GM23248 (cell line): ENCODE results near the gene TMEM123. TPM values are rescaled to one million over a fixed set of nuclear protein-coding genes. Genes with fewer than 3 reads are reported as not detected.

Source experiments
- DNase-seq: peaks from one replicate; pipeline ENCODE4 v3.0.0-alpha.2; 2015
- H2AFZ ChIP-seq: fragments of 200-600 bp; sonication (generic); 2 replicates; pipeline ENCODE4 v1.6.1; 2016; ENCODE audit warnings: antibody characterized with exemption
- H3F3A ChIP-seq: fragments of 200-600 bp; sonication (generic); 2 replicates; pipeline ENCODE4 v1.6.1; 2016; ENCODE audit warnings: mild to moderate bottlenecking, antibody characterized with exemption, mixed run types; ENCODE audit not compliant: insufficient read depth
- H3K27ac ChIP-seq: fragments of 200-600 bp; sonication (generic); 2 replicates; pipeline ENCODE4 v1.5.1; 2016; ENCODE audit warnings: mild to moderate bottlenecking
- H3K27me3 ChIP-seq: fragments of 200-600 bp; sonication (generic); replicated peaks from 2 replicates; pipeline ENCODE4 v1.6.1; 2016; ENCODE audit warnings: mild to moderate bottlenecking; ENCODE audit not compliant: insufficient read depth
- H3K36me3 ChIP-seq: fragments of 200-600 bp; sonication (generic); 2 replicates; pipeline ENCODE4 v1.6.1; 2016; ENCODE audit warnings: low read depth, mild to moderate bottlenecking
- H3K4me1 ChIP-seq: fragments of 200-600 bp; sonication (generic); 2 replicates; pipeline ENCODE4 v1.6.1; 2016; ENCODE audit warnings: mild to moderate bottlenecking; ENCODE audit not compliant: insufficient read depth
- H3K4me2 ChIP-seq: fragments of 200-600 bp; sonication (generic); one replicate; pipeline ENCODE4 v1.6.1; 2016; ENCODE audit warnings: mild to moderate bottlenecking; ENCODE audit not compliant: unreplicated experiment
- H3K4me3 ChIP-seq: fragments of 200-600 bp; sonication (generic); 2 replicates; pipeline ENCODE4 v1.5.1; 2016; ENCODE audit warnings: mild to moderate bottlenecking
- H3K79me2 ChIP-seq: fragments of 200-600 bp; sonication (generic); 2 replicates; pipeline ENCODE4 v1.6.1; 2016; ENCODE audit warnings: mild to moderate bottlenecking; ENCODE audit not compliant: insufficient read depth
- H3K9ac ChIP-seq: fragments of 200-600 bp; sonication (generic); 2 replicates; pipeline ENCODE4 v1.6.1; 2016; ENCODE audit warnings: mild to moderate bottlenecking
- H3K9me2 ChIP-seq: fragments of 200-600 bp; sonication (generic); 2 replicates; pipeline ENCODE4 v1.6.1; 2016; ENCODE audit warnings: mixed run types, mild to moderate bottlenecking, moderate library complexity; ENCODE audit not compliant: insufficient read depth
- H3K9me3 ChIP-seq: fragments of 200-600 bp; sonication (generic); one replicate; pipeline ENCODE4 v1.6.1; 2017; ENCODE audit warnings: low read depth
- H4K20me1 ChIP-seq: fragments of 200-600 bp; sonication (generic); 2 replicates; pipeline ENCODE4 v1.6.0; 2016; ENCODE audit not compliant: insufficient read depth
- EZH2 ChIP-seq: fragments of 200-600 bp; sonication (generic); IDR thresholded peaks from 2 replicates; pipeline ENCODE4 v1.6.1; 2018; ENCODE audit warnings: antibody characterized with exemption, mild to moderate bottlenecking; ENCODE audit not compliant: insufficient read depth, poor library complexity, severe bottlenecking
- EZH2phosphoT487 ChIP-seq: fragments of 200-600 bp; sonication (generic); IDR thresholded peaks from 2 replicates; pipeline ENCODE4 v1.6.1; 2018; ENCODE audit warnings: antibody characterized with exemption, moderate library complexity, mild to moderate bottlenecking, low read depth; ENCODE audit not compliant: insufficient read depth
- whole genome bisulfite sequencing, 2 experiments: methylation state at CpG; one replicate each; pipeline ENCODE4 v1.1.6; 2015 to 2017; ENCODE audit warnings: low lambda C conversion rate in 2 of 2, low coverage in 1 of 2; ENCODE audit errors: missing lambda C conversion rate in 2 of 2; 5-methylcytosine and 5-hydroxymethylcytosine counted together
- in situ Hi-C: fragments of 300-500 bp; cut with MboI; formaldehyde crosslinking; loops from 2 replicates; pipeline ENCODE4 v1.15.0; 2020
- polyA plus RNA-seq: library from polyadenylated mRNA; unstranded; fragments of >200 nt; fragmentation: Nextera tagmentation; extraction: Ambion mirVana; gene quantifications from 2 replicates; pipeline ENCODE4 v1.2.1, GENCODE V29; 2016
- total RNA-seq: library from RNA; depleted of rRNA; stranded (reverse); fragments of >200 nt; shearing (Covaris generic); gene quantifications from 2 replicates; pipeline ENCODE4 v1.2.3, GENCODE V29; 2014

TMEM123 gene
- total and polyA plus RNA-seq, 2 experiments from 2014 or later = 106 to 113 TPM

DNA sequence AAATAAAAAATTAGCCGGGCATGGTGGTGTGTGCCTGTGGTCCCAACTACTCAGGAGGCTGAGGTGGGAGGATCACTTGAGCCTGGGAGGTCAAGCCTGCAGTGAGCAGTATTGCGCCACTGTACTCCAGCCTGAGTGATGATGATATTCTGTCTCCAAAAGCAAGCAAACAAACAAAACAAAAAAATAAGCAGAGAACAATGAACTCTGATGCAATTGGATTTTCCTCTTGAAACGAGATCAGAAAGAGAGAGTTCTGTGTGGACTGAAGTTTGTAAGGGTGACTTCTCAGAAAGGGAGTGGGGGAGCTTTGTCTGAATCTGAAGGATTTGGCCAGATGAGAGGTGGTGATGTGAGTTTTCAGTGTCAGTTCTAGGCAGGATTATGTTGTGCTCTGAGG is 6.0 kb upstream of the TMEM123 start:
- no peak for TF ChIP-seq EZH2phosphoT487
- TF ChIP-seq EZH2 = no peak
- Histone ChIP-seq H3K9ac (no peak overlapping the region), H2AFZ (no peak overlapping the region), H3K79me2 (no peaks in the 10 kb centered on the region), H3K27ac (no peak overlapping the region), H4K20me1 (no peaks in the 10 kb centered on the region), H3K9me2 (no peaks in the 10 kb centered on the region; the same call in 1 of the 2 replicates), H3K27me3 (no peaks in the 10 kb centered on the region), H3K4me2 (no peak overlapping the region), H3K9me3 (no peaks in the 10 kb centered on the region), H3K36me3 (no peaks in the 10 kb centered on the region), H3F3A (peaks cover 6% of the 10 kb centered on the region), H3K4me1 (peaks cover 1% of the 10 kb centered on the region; the same call in 1 of the 2 replicates), H3K4me3 (no peak overlapping the region)
- DNase-seq = no peak
- 78 to 83% methylated on average over 3 of the region's 3 CpGs for WGBS, 2 experiments
- in situ Hi-C loops = no loop called here

DNA sequence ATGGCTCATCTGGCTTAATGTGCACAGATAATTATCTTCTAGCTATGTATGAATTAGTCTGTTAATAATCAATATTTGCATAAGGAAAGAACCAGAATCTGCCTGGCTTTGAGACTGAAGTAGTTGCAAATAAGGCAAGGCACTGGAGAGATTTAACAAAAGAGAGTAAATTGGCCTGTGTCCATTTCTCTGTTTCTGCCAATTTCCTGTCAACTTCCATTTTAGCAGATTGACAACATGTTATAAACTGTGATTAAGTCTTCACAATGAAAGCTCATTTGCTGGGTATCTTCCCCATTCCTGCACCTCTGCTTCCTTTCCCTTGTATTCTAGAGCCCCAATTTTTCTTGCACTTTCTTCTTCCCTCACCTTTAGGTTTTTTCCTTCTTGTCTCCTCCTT is 5.3 kb upstream of the TMEM123 start:
- peaks cover 6% of the 10 kb centered on the region; the same call in 1 of the 2 replicates for H3K4me1 ChIP-seq
- no peak overlapping the region for H3K4me2 ChIP-seq
- no peaks in the 10 kb centered on the region for H3K79me2 ChIP-seq
- no peaks in the 10 kb centered on the region for H4K20me1 ChIP-seq
- no peaks in the 10 kb centered on the region; the same call in 1 of the 2 replicates for H3K9me2 ChIP-seq
- DNase-seq = no peak
- H2AFZ ChIP-seq = no peak overlapping the region
- H3F3A ChIP-seq = peaks cover 10% of the 10 kb centered on the region
- H3K4me3 ChIP-seq = no peak overlapping the region
- H3K9me3 ChIP-seq = no peaks in the 10 kb centered on the region
- no peak for TF ChIP-seq EZH2
- TF ChIP-seq EZH2phosphoT487 = no peak
- no peak overlapping the region for H3K27ac ChIP-seq
- no peaks in the 10 kb centered on the region for H3K27me3 ChIP-seq
- H3K9ac ChIP-seq = no peak overlapping the region
- in situ Hi-C loops = no loop called here
- no peaks in the 10 kb centered on the region for H3K36me3 ChIP-seq

DNA sequence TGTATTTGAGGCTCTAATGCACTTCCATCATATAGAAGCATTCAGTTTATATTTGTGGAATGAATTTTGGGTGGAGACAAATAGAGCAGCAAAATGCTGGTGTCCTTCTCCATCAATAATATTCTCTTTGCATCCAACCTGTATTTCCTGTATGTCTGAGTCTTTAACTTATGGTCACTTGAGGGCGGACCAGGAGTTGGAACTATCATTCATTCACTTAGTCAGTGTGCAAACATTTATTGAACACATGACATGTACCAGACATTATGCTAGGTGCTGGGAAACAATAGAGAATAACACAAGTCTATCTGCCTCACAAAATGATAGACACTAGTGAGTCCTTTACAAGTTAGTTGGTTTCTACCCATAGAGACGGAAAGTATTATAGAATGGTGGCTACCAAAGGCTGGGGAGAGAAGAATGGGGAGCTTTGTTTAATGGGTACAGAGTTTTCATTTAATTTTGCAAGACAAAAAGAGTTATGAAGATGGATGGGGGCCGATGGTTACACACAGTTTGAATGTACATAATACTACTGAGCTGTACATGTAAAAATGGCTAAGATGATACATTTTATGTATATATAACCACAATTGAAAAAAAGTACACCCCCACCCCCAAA is 4.6 kb upstream of the TMEM123 start:
- no peak for DNase-seq
- Histone ChIP-seq H3K9me2 (no peaks in the 10 kb centered on the region), H3K9ac (no peak overlapping the region), H3K36me3 (no peaks in the 10 kb centered on the region), H3K4me1 (peaks cover 6% of the 10 kb centered on the region; the same call in 1 of the 2 replicates), H4K20me1 (no peaks in the 10 kb centered on the region), H3F3A (peaks cover 10% of the 10 kb centered on the region), H3K27ac (no peak overlapping the region), H3K9me3 (no peaks in the 10 kb centered on the region), H3K27me3 (no peaks in the 10 kb centered on the region), H2AFZ (no peak overlapping the region), H3K4me2 (no peak overlapping the region), H3K79me2 (peaks cover 3% of the 10 kb centered on the region), H3K4me3 (no peak overlapping the region)
- TF ChIP-seq EZH2phosphoT487 = no peak
- TF ChIP-seq EZH2 = no peak
- 88 to 91% methylated on average over 3 of the region's 3 CpGs for WGBS, 2 experiments
- in situ Hi-C loops = no loop called here

DNA sequence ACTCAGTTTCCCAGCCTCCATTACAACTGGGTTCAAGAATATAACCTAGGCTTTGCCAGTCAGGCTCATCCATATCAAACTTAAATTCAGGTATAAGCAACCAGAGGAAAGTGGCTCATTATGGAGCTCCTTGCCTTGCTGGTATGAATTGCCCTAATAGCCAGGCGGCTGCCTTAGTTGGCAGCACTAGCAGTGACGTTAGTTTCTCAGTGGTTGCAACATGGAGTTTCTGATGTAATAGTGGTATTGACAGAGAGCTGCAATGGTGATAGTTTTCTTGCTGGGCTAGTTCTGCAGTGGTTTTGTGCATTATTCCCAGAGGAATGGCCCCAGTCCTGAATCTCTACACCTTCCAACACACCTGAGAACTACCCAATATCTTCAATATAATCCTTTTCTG is 3.8 kb upstream of the TMEM123 start:
- no peak overlapping the region for H2AFZ ChIP-seq
- H3K9ac ChIP-seq = no peak overlapping the region
- H3K27me3 ChIP-seq = no peaks in the 10 kb centered on the region
- WGBS, 2 experiments = 73 to 79% methylated on average over 2 of the region's 2 CpGs
- H3K9me2 ChIP-seq = no peaks in the 10 kb centered on the region
- no peaks in the 10 kb centered on the region for H3K9me3 ChIP-seq
- no peak for TF ChIP-seq EZH2phosphoT487
- no peak for TF ChIP-seq EZH2
- H3F3A ChIP-seq = peaks cover 10% of the 10 kb centered on the region
- in situ Hi-C loops = no loop called here
- H3K27ac ChIP-seq = no peak overlapping the region
- H3K4me1 ChIP-seq = peaks cover 6% of the 10 kb centered on the region; the same call in 1 of the 2 replicates
- H3K79me2 ChIP-seq = peaks cover 10% of the 10 kb centered on the region
- DNase-seq = peak; percentile 44
- no peak overlapping the region for H3K4me2 ChIP-seq
- no peaks in the 10 kb centered on the region for H3K36me3 ChIP-seq
- no peaks in the 10 kb centered on the region for H4K20me1 ChIP-seq
- no peak overlapping the region for H3K4me3 ChIP-seq

DNA sequence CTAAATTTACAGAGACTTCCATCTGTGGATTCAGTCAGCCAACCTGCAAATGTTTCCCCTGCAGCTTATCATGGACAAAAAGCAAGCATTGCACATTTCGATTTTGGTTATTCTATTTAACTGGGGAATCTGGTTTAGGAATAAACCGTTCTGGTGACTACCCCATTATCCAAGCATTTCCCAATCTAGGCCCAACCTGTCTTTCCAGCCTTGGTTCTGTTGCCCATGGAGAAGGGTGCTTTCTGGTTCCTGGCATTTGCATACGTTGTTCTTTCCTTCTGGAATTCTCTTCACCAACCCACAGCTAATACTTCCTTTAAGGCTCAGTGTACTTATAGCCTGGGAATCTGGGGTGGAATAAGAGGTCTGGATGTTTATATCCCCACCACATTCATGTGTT is 1.4 kb upstream of the TMEM123 start:
- Histone ChIP-seq H3K9me2 (no peaks in the 10 kb centered on the region), H3K4me1 (peaks cover 17% of the 10 kb centered on the region), H3K9ac (no peak overlapping the region), H2AFZ (no peak overlapping the region), H3K79me2 (peaks cover 35% of the 10 kb centered on the region), H3K27ac (no peak overlapping the region), H3K9me3 (no peaks in the 10 kb centered on the region), H3F3A (peaks cover 10% of the 10 kb centered on the region), H3K4me3 (no peak overlapping the region), H4K20me1 (no peaks in the 10 kb centered on the region), H3K4me2 (peak overlapping the region; percentile 93), H3K27me3 (no peaks in the 10 kb centered on the region), H3K36me3 (no peaks in the 10 kb centered on the region)
- TF ChIP-seq EZH2phosphoT487 = no peak
- no peak for TF ChIP-seq EZH2
- whole genome bisulfite sequencing, 2 experiments = 85 to 86% methylated on average over 3 of the region's 3 CpGs
- in situ Hi-C loops = no loop called here
- DNase-seq = no peak
